HepG2 (cell line): Measurements from ENCODE around the gene RNU4-1. TPM values are rescaled to one million over a fixed set of nuclear protein-coding genes. Genes with fewer than 3 reads are reported as not detected.

Experiments
- ARNT2 ChIP-seq: sonication (generic); formaldehyde crosslinking; IDR thresholded peaks from 2 replicates; pipeline ENCODE4 v1.8.0; 2022; ENCODE audit warnings: mild to moderate bottlenecking, low read depth, missing genetic modification reagents, moderate library complexity
- ARNTL ChIP-seq: sonication (generic); formaldehyde crosslinking; IDR thresholded peaks from 2 replicates; pipeline ENCODE4 v1.4.0; 2020; ENCODE audit warnings: mild to moderate bottlenecking, missing genetic modification reagents
- ESRRA ChIP-seq: sonication (generic); formaldehyde crosslinking; IDR thresholded peaks from 2 replicates; pipeline ENCODE4 v1.5.1; 2020; ENCODE audit warnings: mild to moderate bottlenecking, low read depth, missing genetic modification reagents
- HDAC6 ChIP-seq: fragments of 200-600 bp; sonication (generic); IDR thresholded peaks from 2 replicates; pipeline ENCODE4 v1.7.0; 2017; ENCODE audit warnings: mild to moderate bottlenecking, antibody characterized with exemption, low read length, low read depth
- JDP2 ChIP-seq: sonication (generic); formaldehyde crosslinking; IDR thresholded peaks from 2 replicates; pipeline ENCODE4 v1.8.1; 2022; ENCODE audit warnings: missing genetic modification reagents, borderline replicate concordance
- KDM1A ChIP-seq: IDR thresholded peaks from 2 replicates; pipeline ENCODE4 v1.6.1; 2016; ENCODE audit warnings: missing compliant biosample characterization
- PHF8 ChIP-seq: sonication (generic); formaldehyde crosslinking; IDR thresholded peaks from 2 replicates; pipeline ENCODE4 v1.5.0; 2020; ENCODE audit warnings: missing genetic modification reagents
- RORA ChIP-seq: sonication (generic); formaldehyde crosslinking; IDR thresholded peaks from 2 replicates; pipeline ENCODE4 v1.5.0; 2020; ENCODE audit warnings: mild to moderate bottlenecking, missing genetic modification reagents, moderate library complexity
- SIN3B ChIP-seq: fragments of 150-350 bp; IDR thresholded peaks from 2 replicates; pipeline ENCODE4 v1.6.1; 2014; ENCODE audit warnings: low read length
- SOX5 ChIP-seq: IDR thresholded peaks from 2 replicates; pipeline ENCODE4 v1.6.1; 2016; ENCODE audit warnings: borderline replicate concordance
- STAG1 ChIP-seq: sonication (generic); formaldehyde crosslinking; IDR thresholded peaks from 2 replicates; pipeline ENCODE4 v1.4.0; 2020; ENCODE audit warnings: missing genetic modification reagents
- XBP1 ChIP-seq: sonication (generic); formaldehyde crosslinking; IDR thresholded peaks from 2 replicates; pipeline ENCODE4 v1.5.0; 2020; ENCODE audit warnings: missing genetic modification reagents
- ZFX ChIP-seq: sonication (generic); formaldehyde crosslinking; IDR thresholded peaks from 2 replicates; pipeline ENCODE4 v1.4.0; 2020; ENCODE audit warnings: mild to moderate bottlenecking, low read depth, missing genetic modification reagents, moderate library complexity
- ZFY ChIP-seq: sonication (generic); formaldehyde crosslinking; IDR thresholded peaks from 2 replicates; pipeline ENCODE4 v1.4.0; 2020; ENCODE audit warnings: missing genetic modification reagents
- ZFYVE20 ChIP-seq: sonication (generic); formaldehyde crosslinking; IDR thresholded peaks from 2 replicates; pipeline ENCODE4 v1.8.0; 2023; ENCODE audit warnings: low read depth, mild to moderate bottlenecking, moderate library complexity, missing genetic modification reagents, borderline replicate concordance
- ZNF432 ChIP-seq: sonication (generic); formaldehyde crosslinking; IDR thresholded peaks from 2 replicates; pipeline ENCODE4 v1.5.0; 2020; ENCODE audit warnings: missing genetic modification reagents, mild to moderate bottlenecking, borderline replicate concordance
- ZNF563 ChIP-seq: sonication (generic); formaldehyde crosslinking; IDR thresholded peaks from 2 replicates; pipeline ENCODE4 v1.8.0; 2022; ENCODE audit warnings: mild to moderate bottlenecking, moderate library complexity, missing genetic modification reagents
- ZNF614 ChIP-seq: IDR thresholded peaks from 2 replicates; pipeline ENCODE4 v1.6.1; 2018; ENCODE audit warnings: missing biosample characterization, missing genetic modification reagents, inconsistent platforms, borderline replicate concordance
- ZNF619 ChIP-seq: sonication (generic); formaldehyde crosslinking; IDR thresholded peaks from 2 replicates; pipeline ENCODE4 v1.4.0; 2020; ENCODE audit warnings: mild to moderate bottlenecking, missing genetic modification reagents
- ZNF768 ChIP-seq: sonication (generic); formaldehyde crosslinking; IDR thresholded peaks from 2 replicates; pipeline ENCODE4 v1.4.0; 2020; ENCODE audit warnings: missing genetic modification reagents
- ZNF777 ChIP-seq: sonication (generic); formaldehyde crosslinking; IDR thresholded peaks from 2 replicates; pipeline ENCODE4 v1.4.0; 2020; ENCODE audit warnings: missing genetic modification reagents
- ZNF790 ChIP-seq: sonication (generic); formaldehyde crosslinking; IDR thresholded peaks from 2 replicates; pipeline ENCODE4 v1.8.0; 2022; ENCODE audit warnings: missing genetic modification reagents, mild to moderate bottlenecking, borderline replicate concordance
- polyA plus RNA-seq, 8 experiments: library from polyadenylated mRNA; depleted of rRNA in 3 of 8; stranded (reverse) in 7 of 8; unstranded in 1 of 8; fragments of >200 nt; fragmentation: Illumina TruSeq in 4 of 8; extraction: Trizol in 4 of 8; gene quantifications; 2 replicates each; pipeline versions ENCODE4 v1.2.1 to v1.2.3, GENCODE V29; 2011 to 2016; ENCODE audit warnings: low read depth in 4 of 8, missing spikeins in 1 of 8, mixed read lengths in 1 of 8; ENCODE audit not compliant: insufficient read depth in 1 of 8
- total RNA-seq, 5 experiments: library from RNA; depleted of rRNA; stranded (reverse); fragments of >200 nt; fragmentation: Illumina TruSeq; extraction: Trizol; gene quantifications; 2 replicates each; pipeline ENCODE4 v1.2.3, GENCODE V29; 2016; ENCODE audit warnings: low read depth in 1 of 5
- TF ChIP-seq, protein P1 (sequence below): sonication (generic); formaldehyde crosslinking; IDR thresholded peaks from 2 replicates; pipeline ENCODE4 v1.4.0; 2020; ENCODE audit warnings: missing genetic modification reagents
- TF ChIP-seq, protein P2 (sequence below), 2 experiments: sonication (generic) in 1 of 2; formaldehyde crosslinking in 1 of 2; IDR thresholded peaks; 2 replicates each; pipeline versions ENCODE4 v1.4.0 to v1.6.1; 2018 to 2020; ENCODE audit warnings: missing genetic modification reagents in 2 of 2, borderline replicate concordance in 1 of 2, low read depth in 1 of 2, mild to moderate bottlenecking in 1 of 2, missing biosample characterization in 1 of 2
- TF ChIP-seq, protein P3 (sequence below): sonication (generic); formaldehyde crosslinking; IDR thresholded peaks from 2 replicates; pipeline ENCODE4 v1.4.0; 2020; ENCODE audit warnings: mild to moderate bottlenecking, missing genetic modification reagents

The RNU4-1 gene
- total and polyA plus RNA-seq, 2 of the 13 experiments (the other 11 are each of a cell fraction or from before 2014, with no cell fraction given) = 7,407 TPM; not detected in 1

DNA sequence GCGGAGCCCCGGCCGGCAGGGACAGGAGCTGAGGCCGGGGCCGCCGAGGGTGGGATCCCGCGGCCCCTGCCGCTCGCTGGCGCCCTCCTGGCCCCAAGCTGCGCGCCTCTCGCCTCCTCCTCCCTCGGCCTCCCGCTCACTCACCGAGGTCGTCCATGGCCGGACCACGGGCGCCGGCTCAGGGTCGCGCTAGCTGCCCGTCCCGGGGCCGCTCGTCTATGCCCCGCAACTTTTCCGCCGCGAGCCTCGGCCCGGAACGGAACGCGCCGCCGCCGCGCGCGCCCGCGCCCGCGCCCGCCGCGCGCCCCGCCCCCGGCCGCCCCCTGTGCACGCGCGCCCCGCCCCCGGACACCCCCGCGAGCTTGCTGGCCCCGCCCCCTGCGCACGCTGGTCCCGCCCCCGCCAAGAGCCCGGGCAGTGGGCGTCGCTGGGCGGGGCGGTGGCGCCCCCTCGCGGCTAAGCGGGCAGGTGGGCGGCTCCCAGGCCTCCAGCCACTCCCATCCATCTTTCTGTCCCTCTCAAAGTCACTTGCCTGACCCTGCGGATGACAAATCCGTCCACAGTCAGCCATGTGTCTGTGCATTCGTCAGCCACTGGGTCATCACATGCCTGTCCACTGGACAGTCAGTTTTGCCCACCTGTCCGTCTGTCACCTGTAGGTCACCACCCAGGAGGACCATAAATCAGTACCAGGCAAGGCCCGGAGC is 27.4 kb downstream of the RNU4-1 start, which contains the start of gene PXN (continued):
- TF ChIP-seq, protein P1, sequence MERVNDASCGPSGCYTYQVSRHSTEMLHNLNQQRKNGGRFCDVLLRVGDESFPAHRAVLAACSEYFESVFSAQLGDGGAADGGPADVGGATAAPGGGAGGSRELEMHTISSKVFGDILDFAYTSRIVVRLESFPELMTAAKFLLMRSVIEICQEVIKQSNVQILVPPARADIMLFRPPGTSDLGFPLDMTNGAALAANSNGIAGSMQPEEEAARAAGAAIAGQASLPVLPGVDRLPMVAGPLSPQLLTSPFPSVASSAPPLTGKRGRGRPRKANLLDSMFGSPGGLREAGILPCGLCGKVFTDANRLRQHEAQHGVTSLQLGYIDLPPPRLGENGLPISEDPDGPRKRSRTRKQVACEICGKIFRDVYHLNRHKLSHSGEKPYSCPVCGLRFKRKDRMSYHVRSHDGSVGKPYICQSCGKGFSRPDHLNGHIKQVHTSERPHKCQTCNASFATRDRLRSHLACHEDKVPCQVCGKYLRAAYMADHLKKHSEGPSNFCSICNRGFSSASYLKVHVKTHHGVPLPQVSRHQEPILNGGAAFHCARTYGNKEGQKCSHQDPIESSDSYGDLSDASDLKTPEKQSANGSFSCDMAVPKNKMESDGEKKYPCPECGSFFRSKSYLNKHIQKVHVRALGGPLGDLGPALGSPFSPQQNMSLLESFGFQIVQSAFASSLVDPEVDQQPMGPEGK (CRISPR knock-in tag) = peak; percentile 71
- 0 out of 2 replicates have a peak, but pooled peaks have one; percentile 39 for TF ChIP-seq ZNF563 (CRISPR knock-in tag)
- TF ChIP-seq ZNF790 = 0 out of 2 replicates have a peak, but pooled peaks have one; percentile 75
- peak; percentile 79 for TF ChIP-seq ZFY (CRISPR knock-in tag)
- TF ChIP-seq, protein P2, sequence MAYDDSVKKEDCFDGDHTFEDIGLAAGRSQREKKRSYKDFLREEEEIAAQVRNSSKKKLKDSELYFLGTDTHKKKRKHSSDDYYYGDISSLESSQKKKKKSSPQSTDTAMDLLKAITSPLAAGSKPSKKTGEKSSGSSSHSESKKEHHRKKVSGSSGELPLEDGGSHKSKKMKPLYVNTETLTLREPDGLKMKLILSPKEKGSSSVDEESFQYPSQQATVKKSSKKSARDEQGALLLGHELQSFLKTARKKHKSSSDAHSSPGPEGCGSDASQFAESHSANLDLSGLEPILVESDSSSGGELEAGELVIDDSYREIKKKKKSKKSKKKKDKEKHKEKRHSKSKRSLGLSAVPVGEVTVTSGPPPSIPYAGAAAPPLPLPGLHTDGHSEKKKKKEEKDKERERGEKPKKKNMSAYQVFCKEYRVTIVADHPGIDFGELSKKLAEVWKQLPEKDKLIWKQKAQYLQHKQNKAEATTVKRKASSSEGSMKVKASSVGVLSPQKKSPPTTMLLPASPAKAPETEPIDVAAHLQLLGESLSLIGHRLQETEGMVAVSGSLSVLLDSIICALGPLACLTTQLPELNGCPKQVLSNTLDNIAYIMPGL (CRISPR knock-in tag; IDR thresholded peaks at IDR 0.05; ENCODE audit: borderline replicate concordance in 1 of 2, low read depth in 1 of 2) = peak; percentile 38 to 65; a peak in 3 of 4 replicates
- no peak for TF ChIP-seq XBP1 (CRISPR knock-in tag)
- peak; percentile 83 for TF ChIP-seq STAG1 (CRISPR knock-in tag)
- TF ChIP-seq ZFX = peak; percentile 62
- TF ChIP-seq ARNTL (CRISPR knock-in tag) = peak; percentile 51; the same call in 1 of the 2 replicates
- TF ChIP-seq ZNF614 (CRISPR knock-in tag) = peak; percentile 48
- TF ChIP-seq SIN3B = 0 out of 2 replicates have a peak, but pooled peaks have one; percentile 27
- TF ChIP-seq ARNT2 = peak; percentile 72
- TF ChIP-seq KDM1A (CRISPR knock-in tag) = 0 out of 2 replicates have a peak, but pooled peaks have one; percentile 24
- 0 out of 2 replicates have a peak, but pooled peaks have one; percentile 29 for TF ChIP-seq ZNF619 (CRISPR knock-in tag)
- TF ChIP-seq SOX5 (CRISPR knock-in tag) = peak; percentile 42; the same call in 1 of the 2 replicates
- TF ChIP-seq ESRRA = 0 out of 2 replicates have a peak, but pooled peaks have one; percentile 53
- no peak for TF ChIP-seq ZNF768 (CRISPR knock-in tag)
- TF ChIP-seq HDAC6 = no peak
- TF ChIP-seq ZNF777 (CRISPR knock-in tag) = peak; percentile 67; the same call in 1 of the 2 replicates
- peak; percentile 76 for TF ChIP-seq PHF8 (CRISPR knock-in tag)
- no peak for TF ChIP-seq JDP2
- TF ChIP-seq, protein P3, sequence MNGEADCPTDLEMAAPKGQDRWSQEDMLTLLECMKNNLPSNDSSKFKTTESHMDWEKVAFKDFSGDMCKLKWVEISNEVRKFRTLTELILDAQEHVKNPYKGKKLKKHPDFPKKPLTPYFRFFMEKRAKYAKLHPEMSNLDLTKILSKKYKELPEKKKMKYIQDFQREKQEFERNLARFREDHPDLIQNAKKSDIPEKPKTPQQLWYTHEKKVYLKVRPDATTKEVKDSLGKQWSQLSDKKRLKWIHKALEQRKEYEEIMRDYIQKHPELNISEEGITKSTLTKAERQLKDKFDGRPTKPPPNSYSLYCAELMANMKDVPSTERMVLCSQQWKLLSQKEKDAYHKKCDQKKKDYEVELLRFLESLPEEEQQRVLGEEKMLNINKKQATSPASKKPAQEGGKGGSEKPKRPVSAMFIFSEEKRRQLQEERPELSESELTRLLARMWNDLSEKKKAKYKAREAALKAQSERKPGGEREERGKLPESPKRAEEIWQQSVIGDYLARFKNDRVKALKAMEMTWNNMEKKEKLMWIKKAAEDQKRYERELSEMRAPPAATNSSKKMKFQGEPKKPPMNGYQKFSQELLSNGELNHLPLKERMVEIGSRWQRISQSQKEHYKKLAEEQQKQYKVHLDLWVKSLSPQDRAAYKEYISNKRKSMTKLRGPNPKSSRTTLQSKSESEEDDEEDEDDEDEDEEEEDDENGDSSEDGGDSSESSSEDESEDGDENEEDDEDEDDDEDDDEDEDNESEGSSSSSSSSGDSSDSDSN (CRISPR knock-in tag) = peak; percentile 54; the same call in 1 of the 2 replicates
- no peak for TF ChIP-seq ZNF432 (CRISPR knock-in tag)
- TF ChIP-seq RORA (CRISPR knock-in tag) = no peak
- TF ChIP-seq ZFYVE20 (CRISPR knock-in tag) = no peak
